Measurements from ENCODE around the gene LRP8. TPM values are rescaled to one million over a fixed set of nuclear protein-coding genes. Genes with fewer than 3 reads are reported as not detected.

Gene LRP8
- total and polyA plus RNA-seq, 2 donors (not counting 1 experiment from before 2014, with no cell fraction given), result 7.8 to 9.4 TPM

DNA sequence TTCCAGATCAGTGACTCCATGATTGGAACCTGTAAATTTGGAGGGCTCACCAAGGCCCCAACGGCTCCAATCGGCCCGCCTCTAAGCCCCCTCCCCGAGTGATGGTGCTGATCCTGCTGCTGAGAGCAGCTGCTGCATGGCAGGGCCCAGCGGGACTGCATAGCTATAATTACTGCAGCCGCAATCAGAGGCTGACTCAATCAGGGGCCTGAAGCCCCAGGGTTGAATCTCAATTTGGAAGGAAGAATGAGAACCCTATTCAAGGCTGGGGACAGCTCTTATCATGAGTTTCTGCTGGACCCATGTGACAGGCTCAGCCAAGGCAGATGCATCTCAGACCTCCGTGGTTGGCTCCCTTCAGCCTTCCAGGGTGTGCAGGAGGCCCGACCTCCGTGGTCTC is 46.7 kb downstream of the LRP8 start:
- Mint-ChIP-seq H3K9me3 (ENCODE audit: insufficient read depth) (no peaks in the 10 kb centered on the region), H3K4me3 (no peak overlapping the region), H3K27me3 (no peaks in the 10 kb centered on the region), H3K27ac (no peak overlapping the region), H3K4me1 (no peaks in the 10 kb centered on the region)
- Histone ChIP-seq H3K9me3 (ENCODE audit: control extremely low read depth in 1 of 3, control insufficient read depth in 2 of 3, insufficient read depth in 1 of 3, low read length in 2 of 3) (no peaks in the 10 kb centered on the region), H3K79me2 (ENCODE audit: control insufficient read depth, insufficient read depth, low read length) (no peaks in the 10 kb centered on the region), H3K9ac (ENCODE audit: low read length) (no peak overlapping the region), H3K36me3 (replicated peaks in 1 of 2; ENCODE audit: control extremely low read depth in 1 of 2, control insufficient read depth in 1 of 2, extremely low read depth in 1 of 2, insufficient read depth in 2 of 2, low read length in 1 of 2) (peaks cover 0 to 3% of the 10 kb centered on the region in 2 experiments), H4K20me1 (ENCODE audit: control insufficient read depth, insufficient read depth, low read length, poor library complexity, severe bottlenecking) (no peaks in the 10 kb centered on the region), H3K4me1 (ENCODE audit: control insufficient read depth in 2 of 2, insufficient read depth in 2 of 2, low read length in 2 of 2) (no peaks in the 10 kb centered on the region), H3K27ac (ENCODE audit: low read length in 2 of 2) (no peak overlapping the region), H3K27me3 (replicated peaks in 1 of 4; ENCODE audit: control extremely low read depth in 1 of 4, control insufficient read depth in 3 of 4, insufficient read depth in 4 of 4, low read length in 3 of 4) (no peaks in the 10 kb centered on the region), H3K4me2 (replicated peaks; ENCODE audit: low read depth, low read length, poor library complexity, severe bottlenecking) (no peak overlapping the region), H2AFZ (ENCODE audit: insufficient read depth, low read depth, low read length, poor library complexity, severe bottlenecking) (no peak overlapping the region), H3K4me3 (ENCODE audit: control extremely low read depth in 1 of 5, extremely low read depth in 1 of 5, insufficient read depth in 1 of 5, low read depth in 2 of 5, low read length in 4 of 5) (no peak overlapping the region)
- intact Hi-C loops (cut with micrococcal nuclease), result no loop called here
- WGBS (ENCODE audit: insufficient coverage), result 96% methylated on average over 9 of the region's 9 CpGs
- TF ChIP-seq EZH2 (IDR thresholded peaks at IDR 0.05; ENCODE audit: borderline replicate concordance, insufficient read depth, low read depth, low read length, poor library complexity, severe bottlenecking), result no peak
- TF ChIP-seq, protein P1, sequence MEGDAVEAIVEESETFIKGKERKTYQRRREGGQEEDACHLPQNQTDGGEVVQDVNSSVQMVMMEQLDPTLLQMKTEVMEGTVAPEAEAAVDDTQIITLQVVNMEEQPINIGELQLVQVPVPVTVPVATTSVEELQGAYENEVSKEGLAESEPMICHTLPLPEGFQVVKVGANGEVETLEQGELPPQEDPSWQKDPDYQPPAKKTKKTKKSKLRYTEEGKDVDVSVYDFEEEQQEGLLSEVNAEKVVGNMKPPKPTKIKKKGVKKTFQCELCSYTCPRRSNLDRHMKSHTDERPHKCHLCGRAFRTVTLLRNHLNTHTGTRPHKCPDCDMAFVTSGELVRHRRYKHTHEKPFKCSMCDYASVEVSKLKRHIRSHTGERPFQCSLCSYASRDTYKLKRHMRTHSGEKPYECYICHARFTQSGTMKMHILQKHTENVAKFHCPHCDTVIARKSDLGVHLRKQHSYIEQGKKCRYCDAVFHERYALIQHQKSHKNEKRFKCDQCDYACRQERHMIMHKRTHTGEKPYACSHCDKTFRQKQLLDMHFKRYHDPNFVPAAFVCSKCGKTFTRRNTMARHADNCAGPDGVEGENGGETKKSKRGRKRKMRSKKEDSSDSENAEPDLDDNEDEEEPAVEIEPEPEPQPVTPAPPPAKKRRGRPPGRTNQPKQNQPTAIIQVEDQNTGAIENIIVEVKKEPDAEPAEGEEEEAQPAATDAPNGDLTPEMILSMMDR (IDR thresholded peaks at IDR 0.05), result no peak
- DNase-seq, result no peak
- ChIA-PET POLR2A (no interaction called here), CTCF (interaction anchor here (1.6 to 6.6 kb wide), 2 partner anchors 10 to 111 kb away, joined by 4 to 350 read pairs; no protein-coding TSS in a partner anchor)
- no peak for ATAC-seq (ENCODE audit: low read depth)

DNA sequence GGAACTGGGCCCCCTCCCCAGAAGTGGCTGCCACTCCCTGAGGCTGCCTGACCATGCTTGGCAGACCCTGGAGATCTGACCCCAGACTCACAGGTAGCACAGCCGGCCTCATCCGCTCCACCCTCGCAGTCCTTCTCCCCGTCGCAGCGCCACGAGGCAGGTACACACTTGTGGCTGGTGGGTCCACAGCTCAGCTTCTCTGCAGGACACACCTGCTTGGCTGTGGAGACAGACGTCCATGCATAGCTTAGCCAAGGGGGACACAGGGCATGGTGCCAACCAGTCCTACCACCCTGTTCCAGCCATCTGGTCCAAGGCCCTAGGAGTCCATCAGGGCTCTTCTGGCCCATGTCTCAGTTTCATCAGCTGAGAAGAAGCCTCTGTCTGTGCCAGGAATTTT is 47.4 kb downstream of the LRP8 start:
- H3K9me3 Mint-ChIP-seq (ENCODE audit: insufficient read depth), result no peaks in the 10 kb centered on the region
- TF ChIP-seq EZH2 (IDR thresholded peaks at IDR 0.05; ENCODE audit: borderline replicate concordance, insufficient read depth, low read depth, low read length, poor library complexity, severe bottlenecking), result no peak
- TF ChIP-seq, protein P1 (IDR thresholded peaks at IDR 0.05), result no peak
- Histone ChIP-seq H3K79me2 (ENCODE audit: control insufficient read depth, insufficient read depth, low read length) (no peaks in the 10 kb centered on the region), H3K27ac (ENCODE audit: low read length in 2 of 2) (no peak overlapping the region), H4K20me1 (ENCODE audit: control insufficient read depth, insufficient read depth, low read length, poor library complexity, severe bottlenecking) (no peaks in the 10 kb centered on the region), H3K36me3 (replicated peaks in 1 of 2; ENCODE audit: control extremely low read depth in 1 of 2, control insufficient read depth in 1 of 2, extremely low read depth in 1 of 2, insufficient read depth in 2 of 2, low read length in 1 of 2) (peaks cover 0 to under 1% of the 10 kb centered on the region in 2 experiments), H3K4me2 (replicated peaks; ENCODE audit: low read depth, low read length, poor library complexity, severe bottlenecking) (no peak overlapping the region), H3K4me3 (ENCODE audit: control extremely low read depth in 1 of 5, extremely low read depth in 1 of 5, insufficient read depth in 1 of 5, low read depth in 2 of 5, low read length in 4 of 5) (no peak overlapping the region), H3K9ac (ENCODE audit: low read length) (no peak overlapping the region), H2AFZ (ENCODE audit: insufficient read depth, low read depth, low read length, poor library complexity, severe bottlenecking) (no peak overlapping the region), H3K27me3 (replicated peaks in 1 of 4; ENCODE audit: control extremely low read depth in 1 of 4, control insufficient read depth in 3 of 4, insufficient read depth in 4 of 4, low read length in 3 of 4) (no peaks in the 10 kb centered on the region), H3K9me3 (ENCODE audit: control extremely low read depth in 1 of 3, control insufficient read depth in 2 of 3, insufficient read depth in 1 of 3, low read length in 2 of 3) (no peaks in the 10 kb centered on the region), H3K4me1 (ENCODE audit: control insufficient read depth in 2 of 2, insufficient read depth in 2 of 2, low read length in 2 of 2) (no peaks in the 10 kb centered on the region)
- H3K4me1 Mint-ChIP-seq, result no peaks in the 10 kb centered on the region
- intact Hi-C loops (cut with micrococcal nuclease), result no loop called here
- H3K27me3 Mint-ChIP-seq, result no peaks in the 10 kb centered on the region
- ChIA-PET CTCF (interaction anchor here (3.0 to 6.6 kb wide), 2 partner anchors 8 to 112 kb away, joined by 14 to 350 read pairs; no protein-coding TSS in a partner anchor), POLR2A (no interaction called here)
- DNase-seq, result no peak
- no peak overlapping the region for H3K4me3 Mint-ChIP-seq
- ATAC-seq (ENCODE audit: low read depth), result no peak
- H3K27ac Mint-ChIP-seq, result no peak overlapping the region
- 94% methylated on average over 8 of the region's 8 CpGs for WGBS (ENCODE audit: insufficient coverage)

Measured in B cell (primary cell).